Suprapubic skin (tissue), 3 donors: ENCODE results near the gene SLC29A1.

Experiments used
- POLR2A ChIP-seq, 2 donors: fragments of 450-650 bp; IDR thresholded peaks; one replicate each; pipeline ENCODE4 v1.6.1; 2017; ENCODE audit warnings: antibody characterized with exemption in 2 of 2, mild to moderate bottlenecking in 2 of 2, moderate library complexity in 2 of 2
- TF ChIP-seq, protein P1 (sequence below), 2 donors: fragments of 200-600 bp in 1 of 2; fragments of 450-650 bp in 1 of 2; sonication (generic) in 1 of 2; IDR thresholded peaks; one replicate each; pipeline ENCODE4 v1.5.1; 2016 to 2019; ENCODE audit warnings: antibody characterized with exemption in 2 of 2, mild to moderate bottlenecking in 1 of 2, moderate library complexity in 1 of 2

DNA sequence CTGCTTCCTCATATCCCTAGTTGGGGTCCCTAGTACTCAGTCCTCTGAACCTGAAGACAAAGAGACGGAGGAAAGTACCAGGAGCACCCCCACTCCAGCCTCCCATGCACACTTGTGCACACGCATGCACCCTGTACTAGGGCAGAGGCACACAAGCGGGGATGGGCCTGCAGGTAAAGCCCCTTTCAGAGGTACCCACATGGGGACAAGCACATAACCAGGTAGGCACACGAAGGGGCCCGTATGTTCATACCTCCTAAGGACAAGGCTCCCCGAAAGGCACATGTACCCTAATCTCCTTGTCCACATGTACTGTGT is 48.0 kb downstream of the SLC29A1 start:
- TF ChIP-seq, protein P1, sequence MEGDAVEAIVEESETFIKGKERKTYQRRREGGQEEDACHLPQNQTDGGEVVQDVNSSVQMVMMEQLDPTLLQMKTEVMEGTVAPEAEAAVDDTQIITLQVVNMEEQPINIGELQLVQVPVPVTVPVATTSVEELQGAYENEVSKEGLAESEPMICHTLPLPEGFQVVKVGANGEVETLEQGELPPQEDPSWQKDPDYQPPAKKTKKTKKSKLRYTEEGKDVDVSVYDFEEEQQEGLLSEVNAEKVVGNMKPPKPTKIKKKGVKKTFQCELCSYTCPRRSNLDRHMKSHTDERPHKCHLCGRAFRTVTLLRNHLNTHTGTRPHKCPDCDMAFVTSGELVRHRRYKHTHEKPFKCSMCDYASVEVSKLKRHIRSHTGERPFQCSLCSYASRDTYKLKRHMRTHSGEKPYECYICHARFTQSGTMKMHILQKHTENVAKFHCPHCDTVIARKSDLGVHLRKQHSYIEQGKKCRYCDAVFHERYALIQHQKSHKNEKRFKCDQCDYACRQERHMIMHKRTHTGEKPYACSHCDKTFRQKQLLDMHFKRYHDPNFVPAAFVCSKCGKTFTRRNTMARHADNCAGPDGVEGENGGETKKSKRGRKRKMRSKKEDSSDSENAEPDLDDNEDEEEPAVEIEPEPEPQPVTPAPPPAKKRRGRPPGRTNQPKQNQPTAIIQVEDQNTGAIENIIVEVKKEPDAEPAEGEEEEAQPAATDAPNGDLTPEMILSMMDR (IDR thresholded peaks at IDR 0.05) = no peak
- no peak for TF ChIP-seq POLR2A (IDR thresholded peaks at IDR 0.05)
